SK-N-SH treated with all-trans-retinoic acid at 6 μM for 48 hours (cell line): ENCODE results near the gene PRSS56.

ENCODE experiments used
- ATAC-seq: fragments of 200-7000 bp; cut with Tn5 transposase; 3 replicates; pipeline ENCODE4 v1.9.1; 2020; ENCODE audit warnings: mild to moderate bottlenecking, moderate library complexity
- ARNTL ChIP-seq: fragments of 450-650 bp; formaldehyde crosslinking; IDR thresholded peaks from 2 replicates; pipeline ENCODE4 v1.5.0; 2020; ENCODE audit warnings: low read depth, mild to moderate bottlenecking, moderate library complexity, borderline replicate concordance
- BACH2 ChIP-seq: fragments of 250-450 bp; sonication (Bioruptor Pico); IDR thresholded peaks from 2 replicates; pipeline ENCODE4 v1.9.0; 2021; ENCODE audit warnings: mild to moderate bottlenecking, borderline replicate concordance
- CREB5 ChIP-seq: fragments of 250-450 bp; sonication (Bioruptor Pico); IDR thresholded peaks from 2 replicates; pipeline ENCODE4 v1.5.1; 2020; ENCODE audit warnings: low read depth, mild to moderate bottlenecking, moderate library complexity
- CSDC2 ChIP-seq: fragments of 250-450 bp; sonication (Bioruptor Pico); IDR thresholded peaks from 2 replicates; pipeline ENCODE4 v1.5.0; 2020; ENCODE audit warnings: mild to moderate bottlenecking, moderate library complexity
- CSRNP3 ChIP-seq: fragments of 250-450 bp; sonication (Bioruptor Pico); IDR thresholded peaks from 2 replicates; pipeline ENCODE4 v1.5.1; 2021; ENCODE audit warnings: mild to moderate bottlenecking, moderate library complexity
- ESRRG ChIP-seq: fragments of 250-450 bp; sonication (Bioruptor Pico); IDR thresholded peaks from 2 replicates; pipeline ENCODE4 v1.6.1; 2021; ENCODE audit warnings: mild to moderate bottlenecking
- GLIS3 ChIP-seq: fragments of 250-450 bp; sonication (Bioruptor Pico); IDR thresholded peaks from 2 replicates; pipeline ENCODE4 v1.5.0; 2020; ENCODE audit warnings: mild to moderate bottlenecking, moderate library complexity
- ISL1 ChIP-seq: fragments of 250-450 bp; sonication (Bioruptor Pico); IDR thresholded peaks from 2 replicates; pipeline ENCODE4 v2.1.2; 2022; ENCODE audit warnings: mild to moderate bottlenecking, moderate library complexity
- OSR1 ChIP-seq: fragments of 250-450 bp; sonication (Bioruptor Pico); IDR thresholded peaks from 2 replicates; pipeline ENCODE4 v1.8.0; 2022; ENCODE audit warnings: moderate library complexity, mild to moderate bottlenecking, inconsistent platforms
- PATZ1 ChIP-seq: fragments of 250-450 bp; sonication (Bioruptor Pico); IDR thresholded peaks from 2 replicates; pipeline ENCODE4 v1.8.0; 2020; ENCODE audit warnings: mild to moderate bottlenecking, moderate library complexity, borderline replicate concordance
- POU6F1 ChIP-seq: fragments of 250-450 bp; sonication (Bioruptor Pico); IDR thresholded peaks from 2 replicates; pipeline ENCODE4 v1.8.0; 2021; ENCODE audit warnings: low read depth, mild to moderate bottlenecking, moderate library complexity, borderline replicate concordance
- PPARA ChIP-seq: fragments of 250-450 bp; sonication (Bioruptor Pico); IDR thresholded peaks from 2 replicates; pipeline ENCODE4 v1.5.0; 2020; ENCODE audit warnings: mild to moderate bottlenecking, borderline replicate concordance
- RARB ChIP-seq: fragments of 250-450 bp; sonication (Bioruptor Pico); IDR thresholded peaks from 2 replicates; pipeline ENCODE4 v1.8.0; 2021; ENCODE audit warnings: mild to moderate bottlenecking, moderate library complexity
- SNAI2 ChIP-seq: fragments of 250-450 bp; sonication (Bioruptor Pico); IDR thresholded peaks from 2 replicates; pipeline ENCODE4 v1.5.0; 2020; ENCODE audit warnings: mild to moderate bottlenecking, moderate library complexity
- TCF4 ChIP-seq: fragments of 250-450 bp; sonication (Bioruptor Pico); IDR thresholded peaks from 2 replicates; pipeline ENCODE4 v1.8.0; 2021; ENCODE audit warnings: mild to moderate bottlenecking, moderate library complexity, borderline replicate concordance
- TOX ChIP-seq: fragments of 250-450 bp; sonication (Bioruptor Pico); IDR thresholded peaks from 2 replicates; pipeline ENCODE4 v1.8.0; 2021; ENCODE audit warnings: mild to moderate bottlenecking, moderate library complexity, borderline replicate concordance
- TSHZ2 ChIP-seq: fragments of 250-450 bp; sonication (Bioruptor Pico); IDR thresholded peaks from 2 replicates; pipeline ENCODE4 v1.5.0; 2020; ENCODE audit warnings: mild to moderate bottlenecking, moderate library complexity
- ZC3H10 ChIP-seq: fragments of 250-450 bp; sonication (Bioruptor Pico); IDR thresholded peaks from 2 replicates; pipeline ENCODE4 v1.5.1; 2021; ENCODE audit warnings: mild to moderate bottlenecking, moderate library complexity
- ZFP3 ChIP-seq: fragments of 250-450 bp; sonication (Bioruptor Pico); IDR thresholded peaks from 2 replicates; pipeline ENCODE4 v1.5.0; 2020; ENCODE audit warnings: mild to moderate bottlenecking, moderate library complexity
- ZNF565 ChIP-seq: fragments of 450-650 bp; formaldehyde crosslinking; conservative IDR thresholded peaks from 2 replicates; pipeline ENCODE4 v1.5.0; 2020; ENCODE audit warnings: low read depth, mild to moderate bottlenecking, moderate library complexity
- ZNF8 ChIP-seq: fragments of 450-650 bp; formaldehyde crosslinking; IDR thresholded peaks from 2 replicates; pipeline ENCODE4 v1.5.0; 2020; ENCODE audit warnings: mild to moderate bottlenecking, moderate library complexity

Gene PRSS56

GRCh38 chr2:232521098-232521497 lies 910 bp downstream of the PRSS56 start:
- TF ChIP-seq TCF4 (no peak), ISL1 (CRISPR knock-in tag) (no peak), TSHZ2 (no peak), PPARA (CRISPR knock-in tag) (no peak), ZC3H10 (CRISPR knock-in tag) (no peak)
- TF ChIP-seq, all 23 proteins: peak for 0
- ATAC-seq = no peak

- peak; percentile 74 for ATAC-seq
- TF ChIP-seq RARB (CRISPR knock-in tag) (no peak), ESRRG (CRISPR knock-in tag) (no peak), TCF4 (no peak), CSRNP3 (CRISPR knock-in tag) (no peak), PPARA (CRISPR knock-in tag) (no peak), POU6F1 (no peak), GLIS3 (no peak), ZFP3 (CRISPR knock-in tag) (no peak), ISL1 (CRISPR knock-in tag) (no peak), OSR1 (CRISPR knock-in tag) (no peak), ZNF565 (no peak), ZNF8 (CRISPR knock-in tag) (no peak)
Observed at GRCh38 chr2:232521959-232522622, 1.9 kb downstream of the PRSS56 start.

- no peak for ATAC-seq
- no peak for TF ChIP-seq SNAI2 (CRISPR knock-in tag)
- TF ChIP-seq ARNTL = no peak
Observed at GRCh38 chr2:232522623-232523401, 2.6 kb downstream of the PRSS56 start.

GRCh38 chr2:232523402-232523681 lies 3.2 kb downstream of the PRSS56 start:
- peak; percentile 7; the same call in 2 of the 3 replicates for ATAC-seq
- no peak for TF ChIP-seq ISL1 (CRISPR knock-in tag)
- no peak for TF ChIP-seq BACH2
- TF ChIP-seq CSRNP3 (CRISPR knock-in tag) = no peak
- TF ChIP-seq CREB5 = no peak
- no peak for TF ChIP-seq PPARA (CRISPR knock-in tag)
- no peak for TF ChIP-seq TCF4
- TF ChIP-seq GLIS3 = no peak
- no peak for TF ChIP-seq TOX (CRISPR knock-in tag)
- no peak for TF ChIP-seq ZNF565
- TF ChIP-seq ESRRG (CRISPR knock-in tag) = no peak
- TF ChIP-seq RARB (CRISPR knock-in tag) = no peak
- no peak for TF ChIP-seq ZNF8 (CRISPR knock-in tag)
- TF ChIP-seq ZC3H10 (CRISPR knock-in tag) = no peak
- no peak for TF ChIP-seq PATZ1
- no peak for TF ChIP-seq CSDC2
- no peak for TF ChIP-seq TSHZ2
- TF ChIP-seq SNAI2 (CRISPR knock-in tag) = no peak
